ENCODE data around the gene GALNT8.

DNA sequence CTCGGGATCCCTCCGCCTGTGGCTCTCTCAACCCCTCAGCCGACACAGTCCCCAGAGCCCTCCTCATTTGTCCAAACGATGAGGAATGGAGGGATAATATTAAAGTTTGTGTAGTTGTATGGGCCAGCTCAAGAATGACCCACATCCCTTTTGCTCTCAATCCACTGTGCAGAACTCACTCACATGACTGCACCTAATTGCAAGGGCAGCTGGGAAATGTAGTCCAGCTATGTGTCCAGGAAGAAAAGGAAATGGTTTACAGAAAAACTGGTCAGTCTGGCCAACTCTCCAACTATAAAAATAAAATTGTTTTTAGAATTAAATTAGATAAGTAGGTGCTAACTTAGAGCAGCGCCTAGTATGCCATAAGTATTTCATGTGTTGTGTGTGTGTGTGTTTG is 66.6 kb downstream of the GALNT8 start:
- TF ChIP-seq BRCA1 (IDR thresholded peaks at IDR 0.05; ENCODE audit: low read depth, low read length) (no peak), ATF7 (IDR thresholded peaks at IDR 0.05; ENCODE audit: low read depth) (no peak), POLR2AphosphoS5 (IDR thresholded peaks at IDR 0.05; ENCODE audit: low read length) (no peak), MYC (IDR thresholded peaks at IDR 0.05; ENCODE audit: insufficient read depth, insufficient read length, insufficient replicate concordance, low read length, severe bottlenecking) (no peak), NBN (IDR thresholded peaks at IDR 0.05) (no peak), BACH1 (IDR thresholded peaks at IDR 0.05; ENCODE audit: borderline replicate concordance) (no peak), SUZ12 (IDR thresholded peaks at IDR 0.05; ENCODE audit: unreplicated experiment) (no peak), GABPA (IDR thresholded peaks at IDR 0.05; ENCODE audit: low read depth) (no peak), TARDBP (IDR thresholded peaks at IDR 0.05; ENCODE audit: borderline replicate concordance) (no peak), DPF2 (IDR thresholded peaks at IDR 0.05) (no peak), RB1 (IDR thresholded peaks at IDR 0.05; ENCODE audit: borderline replicate concordance) (no peak), SP1 (IDR thresholded peaks at IDR 0.05; ENCODE audit: low read depth, low read length) (no peak)
- TF ChIP-seq, protein P1, sequence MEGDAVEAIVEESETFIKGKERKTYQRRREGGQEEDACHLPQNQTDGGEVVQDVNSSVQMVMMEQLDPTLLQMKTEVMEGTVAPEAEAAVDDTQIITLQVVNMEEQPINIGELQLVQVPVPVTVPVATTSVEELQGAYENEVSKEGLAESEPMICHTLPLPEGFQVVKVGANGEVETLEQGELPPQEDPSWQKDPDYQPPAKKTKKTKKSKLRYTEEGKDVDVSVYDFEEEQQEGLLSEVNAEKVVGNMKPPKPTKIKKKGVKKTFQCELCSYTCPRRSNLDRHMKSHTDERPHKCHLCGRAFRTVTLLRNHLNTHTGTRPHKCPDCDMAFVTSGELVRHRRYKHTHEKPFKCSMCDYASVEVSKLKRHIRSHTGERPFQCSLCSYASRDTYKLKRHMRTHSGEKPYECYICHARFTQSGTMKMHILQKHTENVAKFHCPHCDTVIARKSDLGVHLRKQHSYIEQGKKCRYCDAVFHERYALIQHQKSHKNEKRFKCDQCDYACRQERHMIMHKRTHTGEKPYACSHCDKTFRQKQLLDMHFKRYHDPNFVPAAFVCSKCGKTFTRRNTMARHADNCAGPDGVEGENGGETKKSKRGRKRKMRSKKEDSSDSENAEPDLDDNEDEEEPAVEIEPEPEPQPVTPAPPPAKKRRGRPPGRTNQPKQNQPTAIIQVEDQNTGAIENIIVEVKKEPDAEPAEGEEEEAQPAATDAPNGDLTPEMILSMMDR (IDR thresholded peaks at IDR 0.05 in 2 of 3, conservative IDR thresholded peaks at IDR 0.05 in 1 of 3; ENCODE audit: control insufficient read depth in 2 of 3, extremely low read depth in 1 of 3, insufficient read depth in 1 of 3, low read depth in 3 of 3, low read length in 3 of 3), result no peak
